ENCODE measurements around the gene HS3ST2.
"Not testable (repeated sequence)": the region's sequence is repeated elsewhere in the genome, so short reads cannot be mapped to it uniquely, and the experiment has no call there.

Gene HS3ST2

DNA sequence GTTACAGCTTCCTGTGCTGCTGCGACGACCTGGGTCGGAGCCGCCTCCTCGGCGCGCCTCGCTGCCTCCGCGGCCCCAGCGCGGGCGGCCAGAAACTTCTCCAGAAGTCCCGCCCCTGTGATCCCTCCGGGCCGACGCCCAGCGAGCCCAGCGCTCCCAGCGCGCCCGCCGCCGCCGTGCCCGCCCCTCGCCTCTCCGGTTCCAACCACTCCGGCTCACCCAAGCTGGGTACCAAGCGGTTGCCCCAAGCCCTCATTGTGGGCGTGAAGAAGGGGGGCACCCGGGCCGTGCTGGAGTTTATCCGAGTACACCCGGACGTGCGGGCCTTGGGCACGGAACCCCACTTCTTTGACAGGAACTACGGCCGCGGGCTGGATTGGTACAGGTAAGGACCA lies 746 bp downstream of the HS3ST2 start:
- DNase-seq, result no peak

DNA sequence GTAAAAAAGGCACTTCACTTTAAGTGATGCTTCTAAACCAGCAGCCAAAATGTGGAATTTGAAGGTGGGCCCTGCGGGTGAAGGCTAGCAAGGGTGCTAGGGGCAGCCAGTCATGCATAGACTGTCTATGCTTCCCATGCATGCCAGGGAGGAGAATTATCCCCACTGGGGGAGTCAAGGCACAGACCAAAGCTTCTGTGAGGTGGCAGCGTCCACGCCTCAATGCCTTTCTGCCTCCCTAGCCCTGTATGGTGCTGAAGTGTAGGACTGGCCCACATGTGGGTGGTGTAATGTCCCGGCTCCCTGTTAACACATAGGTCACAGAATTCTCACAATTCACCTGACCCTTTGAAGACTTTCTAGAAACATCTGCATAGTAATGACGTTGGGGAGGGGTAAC lies 1.9 kb downstream of the HS3ST2 start:
- no peak for DNase-seq

DNA sequence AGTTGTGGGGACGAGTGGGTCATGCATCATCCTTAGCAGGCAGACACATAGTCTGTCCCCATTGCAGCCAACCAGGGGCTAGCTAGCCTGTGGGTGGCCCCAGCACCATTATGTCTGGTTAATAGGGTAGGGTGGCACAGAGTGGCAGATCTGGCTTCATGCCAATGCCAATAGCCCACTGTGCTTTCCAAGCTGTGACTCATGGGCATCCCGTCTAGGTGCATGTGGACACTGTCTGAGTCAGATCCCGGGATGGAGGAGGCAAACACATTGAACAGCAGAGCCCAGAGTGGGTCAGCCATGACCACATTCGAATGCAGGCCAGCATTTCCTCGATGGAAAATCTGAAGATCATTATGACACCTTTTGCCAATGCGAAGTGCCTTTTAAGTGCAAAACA lies 2.5 kb downstream of the HS3ST2 start:
- DNase-seq, result no peak

DNA sequence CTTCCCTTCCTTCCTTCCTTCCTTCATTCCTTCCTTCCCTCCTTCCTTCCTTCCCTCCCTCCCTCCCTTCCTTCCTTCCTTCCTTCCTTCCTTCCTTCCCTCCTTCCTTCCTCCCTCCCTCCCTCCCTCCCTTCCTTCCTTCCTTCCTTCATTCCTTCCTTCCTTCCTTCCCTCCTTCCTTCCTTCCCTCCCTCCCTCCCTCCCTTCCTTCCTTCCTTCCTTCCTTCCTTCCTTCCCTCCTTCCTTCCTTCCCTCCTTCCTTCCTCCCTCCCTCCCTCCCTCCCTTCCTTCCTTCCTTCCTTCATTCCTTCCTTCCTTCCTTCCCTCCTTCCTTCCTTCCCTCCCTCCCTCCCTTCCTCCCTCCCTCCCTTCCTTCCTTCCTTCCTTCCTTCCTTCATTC lies 4.8 kb downstream of the HS3ST2 start:
- DNase-seq, result not testable (repeated sequence)

DNA sequence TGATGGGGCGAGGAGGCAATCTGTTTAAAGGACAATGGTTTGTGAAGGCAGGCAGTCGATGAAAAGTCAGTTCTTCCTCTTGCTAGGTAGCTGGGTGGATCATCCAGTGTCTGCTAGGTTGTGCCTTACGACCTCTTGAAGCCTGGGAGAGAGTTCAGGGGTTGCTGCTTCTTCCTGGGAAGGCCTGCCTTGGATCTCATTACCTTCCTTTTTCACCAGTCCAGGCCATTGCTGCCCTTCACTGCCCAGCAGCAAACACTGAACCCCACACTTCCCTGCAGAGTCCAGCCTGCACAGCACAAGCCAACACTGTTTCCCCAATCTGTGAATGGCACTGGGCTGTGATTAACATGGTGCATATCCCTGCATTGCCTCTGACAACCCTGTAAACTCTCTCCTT lies 24.7 kb downstream of the HS3ST2 start:
- DNase-seq, result no peak

DNA sequence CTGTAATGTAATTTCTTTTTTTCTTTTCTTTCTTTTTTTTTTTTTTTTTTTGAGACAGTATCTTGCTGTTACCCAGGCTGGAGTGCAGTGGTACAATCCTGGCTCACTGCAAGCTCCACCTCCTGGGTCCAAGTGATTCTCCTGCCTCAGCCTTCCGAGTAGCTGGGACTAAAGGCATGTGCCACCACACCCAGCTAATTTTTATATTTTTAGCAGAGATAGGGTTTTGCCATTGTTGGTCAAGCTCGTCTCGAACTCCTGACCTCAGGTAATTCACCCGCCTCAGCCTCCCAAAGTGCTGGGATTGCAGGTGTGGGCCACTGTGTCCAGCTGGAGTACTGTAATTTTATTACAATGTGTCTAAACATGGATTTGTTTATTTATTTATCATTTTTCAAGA lies 28.1 kb downstream of the HS3ST2 start:
- DNase-seq, result not testable (repeated sequence)

DNA sequence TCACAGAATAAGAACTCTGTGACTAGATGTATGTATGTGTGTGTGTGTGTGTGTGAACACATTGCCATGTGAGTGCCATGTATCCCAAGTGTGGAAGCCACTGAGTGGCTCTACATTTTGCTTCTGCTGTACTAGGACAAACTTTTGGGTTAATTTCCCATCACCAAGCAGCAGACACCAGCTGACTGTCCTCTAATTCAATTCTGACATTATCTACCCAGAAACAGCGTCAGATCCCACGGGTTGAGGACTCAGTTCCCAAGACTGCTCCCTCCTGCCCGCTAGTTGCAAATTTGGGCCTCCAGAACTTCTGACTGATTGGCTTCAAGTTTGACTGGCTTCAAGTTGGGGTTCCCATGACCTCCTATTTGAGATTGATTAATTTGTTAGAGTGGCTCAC lies 29.2 kb downstream of the HS3ST2 start:
- DNase-seq, result no peak

DNA sequence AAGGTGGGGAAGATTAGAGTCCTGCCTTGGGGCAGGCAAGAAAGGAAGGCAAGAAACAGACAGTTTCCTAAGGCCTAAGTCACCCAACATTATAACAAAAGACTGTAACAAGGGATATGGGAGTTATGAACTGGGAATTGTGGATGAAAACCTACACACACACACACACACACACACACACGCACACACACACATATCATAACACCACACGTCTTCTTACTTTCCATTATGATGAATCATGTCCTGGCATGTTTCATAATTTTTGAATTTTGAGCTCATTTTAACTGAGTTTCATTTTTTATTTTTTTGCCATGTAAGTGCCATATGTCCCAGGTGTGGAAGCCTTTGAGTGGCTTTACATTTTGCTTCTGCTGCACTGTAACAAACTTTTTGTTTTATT lies 29.9 kb downstream of the HS3ST2 start:
- no peak for DNase-seq

DNA sequence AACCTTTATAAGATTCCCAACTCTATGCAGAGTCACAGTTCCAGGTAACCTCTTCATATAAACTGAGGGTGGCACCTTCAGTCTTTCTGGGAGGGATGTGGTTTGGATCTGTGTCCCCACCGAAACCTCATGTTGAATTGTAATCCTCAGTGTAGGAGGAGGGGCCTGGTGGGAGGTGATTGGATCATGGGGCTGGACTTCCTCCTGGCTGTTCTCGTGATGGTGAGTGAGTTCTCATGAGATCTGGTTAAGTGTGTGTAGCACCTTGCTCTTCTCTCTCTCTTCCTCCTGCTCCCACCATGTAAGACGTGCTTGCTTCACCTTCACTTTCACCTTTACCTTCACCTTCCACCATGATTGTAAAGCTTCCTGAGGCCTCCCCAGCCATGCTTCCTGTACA lies 30.5 kb downstream of the HS3ST2 start:
- no peak for DNase-seq

DNA sequence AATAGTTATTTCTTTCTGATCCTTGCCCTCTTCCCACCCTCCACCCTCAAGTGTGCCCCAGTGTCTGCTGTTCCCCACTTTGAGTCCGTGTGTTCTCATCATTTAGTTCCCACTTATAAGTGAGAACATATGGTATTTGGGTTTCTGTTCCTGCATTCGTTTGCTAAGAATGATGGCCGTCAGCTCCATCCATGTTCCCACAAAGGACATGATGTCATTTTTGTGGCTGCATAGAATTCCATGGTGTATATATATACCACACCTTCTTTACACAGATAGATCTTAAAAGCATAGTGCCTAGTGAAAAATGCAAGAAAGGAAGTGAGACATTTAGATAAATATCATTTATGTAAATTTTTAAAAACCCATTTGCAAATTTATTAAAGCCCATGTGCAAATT lies 33.1 kb downstream of the HS3ST2 start:
- DNase-seq, result no peak

DNA sequence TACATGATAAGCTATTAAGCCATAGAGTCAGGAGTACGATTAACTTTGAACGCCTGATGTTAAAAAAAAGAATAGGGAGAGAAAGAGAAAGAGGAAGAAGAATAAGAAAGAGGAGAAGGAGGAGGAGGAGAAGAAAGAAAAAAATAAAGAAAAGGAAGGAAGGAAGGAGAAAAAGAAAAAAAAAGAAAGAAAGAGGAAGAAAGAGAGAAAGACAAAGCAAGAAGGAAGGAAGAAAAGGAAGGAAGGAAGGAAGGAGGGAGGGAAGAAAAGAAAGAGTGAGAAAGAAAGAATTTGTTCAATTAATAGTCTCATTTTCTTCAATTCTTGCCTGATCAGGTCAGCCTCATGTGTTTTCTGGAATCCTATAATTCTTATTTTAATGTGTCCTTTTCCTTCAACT lies 33.7 kb downstream of the HS3ST2 start:
- no peak for DNase-seq

DNA sequence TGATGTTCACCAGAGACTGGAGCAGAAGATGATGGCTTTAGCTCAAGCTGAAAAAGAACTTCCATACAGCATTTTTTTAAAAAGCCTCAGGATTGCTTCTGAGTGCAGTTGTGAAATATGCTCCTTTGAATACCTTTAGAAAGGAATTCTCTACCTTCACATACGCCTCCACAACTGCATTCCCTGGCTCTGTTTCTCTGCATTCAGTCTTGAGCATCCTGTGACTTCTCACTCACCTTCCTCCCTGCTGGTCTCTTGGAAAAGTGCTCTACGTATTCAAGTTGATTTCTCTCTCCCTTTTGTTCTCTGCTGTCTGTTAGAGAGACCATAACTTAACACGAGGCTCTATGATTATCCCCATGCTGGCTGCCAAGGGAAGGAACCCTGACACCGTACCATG lies 34.5 kb downstream of the HS3ST2 start:
- DNase-seq, result no peak

DNA sequence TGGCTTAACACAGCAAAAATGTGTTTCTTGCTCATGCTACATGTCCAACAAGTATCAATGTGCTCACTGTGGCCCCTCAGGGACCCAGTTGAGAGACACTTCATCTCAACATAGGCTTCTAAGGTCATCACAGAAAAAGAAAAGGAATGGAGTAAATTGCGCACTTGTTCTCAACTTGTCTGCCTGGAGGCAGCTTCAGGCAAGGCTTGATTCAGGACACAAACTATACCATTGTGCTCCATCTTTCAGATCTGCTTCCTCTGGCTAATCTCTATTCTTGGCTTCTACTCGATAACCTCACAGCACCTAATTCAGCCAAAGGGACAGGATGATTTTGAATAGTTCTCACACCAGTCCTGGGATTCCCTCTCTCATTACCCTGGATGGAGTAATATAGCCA lies 35.6 kb downstream of the HS3ST2 start:
- DNase-seq, result no peak

DNA sequence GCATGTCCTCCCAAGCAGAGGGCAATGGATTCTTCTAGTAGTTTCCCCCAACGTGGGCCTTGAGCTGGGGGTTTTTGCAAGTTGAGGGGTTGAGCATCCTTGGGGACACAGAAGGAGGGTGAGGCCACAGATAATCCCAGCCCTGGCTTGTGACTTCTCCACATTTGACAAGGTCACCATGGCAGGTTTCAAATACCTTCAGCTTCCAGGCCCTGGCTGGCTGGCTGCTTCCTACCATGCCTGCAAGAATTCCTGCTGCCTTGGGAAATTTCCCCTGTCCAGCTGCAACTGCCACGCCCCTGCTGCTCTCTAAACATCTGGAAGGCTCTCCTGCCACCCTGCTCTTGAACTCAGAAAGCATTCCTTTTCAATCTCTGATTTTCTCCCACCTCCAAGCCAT lies 41.3 kb downstream of the HS3ST2 start:
- no peak for DNase-seq

DNA sequence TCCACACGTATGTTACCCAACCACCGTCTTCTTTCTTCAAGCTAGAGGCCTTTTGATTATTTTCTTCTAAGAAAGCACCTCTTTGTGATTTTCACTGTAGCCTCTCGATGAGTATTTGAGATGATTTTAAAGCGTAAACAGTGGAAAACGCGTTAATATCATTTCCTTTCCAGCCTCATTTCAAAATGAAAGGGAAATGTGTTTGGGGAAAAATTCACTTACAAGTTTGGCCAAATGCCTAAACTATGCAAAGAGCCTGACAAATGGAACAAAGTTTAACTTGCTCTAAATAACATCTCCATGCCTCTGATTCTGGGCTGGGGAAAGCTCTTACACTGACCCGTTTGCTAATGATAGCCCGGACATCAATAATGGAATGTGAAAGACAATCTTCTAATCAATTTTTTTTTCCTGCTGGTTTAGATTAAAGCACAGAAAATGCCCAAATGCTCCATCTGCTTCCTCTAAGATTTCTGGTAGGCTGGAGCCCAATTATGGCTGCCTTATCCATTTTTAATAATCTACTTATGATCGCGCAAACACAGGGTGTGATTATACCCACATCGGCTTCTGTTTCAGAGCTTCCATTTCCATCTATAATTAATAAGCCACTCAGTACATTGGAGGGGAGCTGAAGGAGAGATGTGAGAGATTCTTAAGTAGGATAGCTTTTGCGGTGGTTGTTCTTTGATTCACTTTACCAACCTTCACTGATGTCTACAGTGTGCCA lies 43.5 kb downstream of the HS3ST2 start:
- DNase-seq, result no peak

DNA sequence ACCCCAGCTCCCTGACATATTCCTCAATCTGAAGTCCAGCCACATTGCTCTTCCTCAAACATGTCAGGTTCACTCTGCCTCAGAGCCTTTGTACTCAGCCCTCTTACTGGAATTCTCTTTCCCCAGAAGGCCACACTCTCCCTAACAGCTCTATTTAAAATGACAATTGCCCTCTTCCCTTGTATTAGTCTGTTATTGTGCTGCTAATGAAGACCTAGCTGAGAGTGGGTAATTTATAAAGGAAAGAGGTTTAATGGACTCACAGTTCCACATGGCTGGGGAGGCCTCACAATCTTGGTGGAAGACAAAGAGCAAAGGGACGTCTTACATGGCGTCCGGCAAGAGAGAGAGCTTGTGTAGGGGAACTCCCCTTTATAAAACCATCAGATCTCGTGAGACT lies 46.0 kb downstream of the HS3ST2 start:
- no peak for DNase-seq

DNA sequence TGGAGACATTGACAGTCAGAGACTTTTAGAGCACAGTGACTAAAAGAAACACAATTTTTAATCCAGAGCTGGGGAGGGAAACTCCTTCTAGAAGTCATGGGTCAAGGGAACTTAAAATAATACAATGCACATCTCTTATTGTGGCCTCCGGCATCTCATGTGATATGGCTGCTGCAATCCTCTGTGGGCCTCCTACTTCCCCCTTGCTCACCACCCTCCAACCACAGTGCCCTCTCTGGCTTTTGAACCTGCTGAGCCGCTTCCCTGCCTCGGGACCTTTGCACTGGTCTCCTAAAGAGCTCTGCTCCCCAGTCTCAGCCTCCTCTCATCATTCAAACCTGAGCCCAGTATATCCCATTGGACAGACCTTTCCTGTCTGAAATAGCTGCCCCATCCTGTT lies 47.6 kb downstream of the HS3ST2 start:
- DNase-seq, result no peak

DNA sequence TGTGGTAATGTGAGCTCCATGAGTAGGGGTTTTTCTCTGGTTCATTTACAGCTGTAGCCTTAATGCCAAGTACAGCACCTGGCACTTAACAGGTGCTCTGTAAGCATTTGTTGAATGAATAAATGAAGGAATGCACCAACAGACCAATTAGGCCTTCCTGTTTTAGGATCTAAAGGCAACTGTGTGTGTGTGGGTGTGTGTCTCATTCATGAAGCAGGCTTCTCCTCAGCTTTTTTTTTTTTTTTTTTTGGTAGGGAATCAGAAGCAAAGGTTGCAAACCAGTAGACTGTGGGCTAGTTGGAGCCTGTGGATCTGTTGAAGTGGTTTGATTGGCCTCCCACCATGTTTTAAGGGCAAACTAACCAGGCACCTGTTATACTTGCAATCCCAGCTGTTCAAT lies 48.1 kb downstream of the HS3ST2 start:
- DNase-seq, result no peak

DNA sequence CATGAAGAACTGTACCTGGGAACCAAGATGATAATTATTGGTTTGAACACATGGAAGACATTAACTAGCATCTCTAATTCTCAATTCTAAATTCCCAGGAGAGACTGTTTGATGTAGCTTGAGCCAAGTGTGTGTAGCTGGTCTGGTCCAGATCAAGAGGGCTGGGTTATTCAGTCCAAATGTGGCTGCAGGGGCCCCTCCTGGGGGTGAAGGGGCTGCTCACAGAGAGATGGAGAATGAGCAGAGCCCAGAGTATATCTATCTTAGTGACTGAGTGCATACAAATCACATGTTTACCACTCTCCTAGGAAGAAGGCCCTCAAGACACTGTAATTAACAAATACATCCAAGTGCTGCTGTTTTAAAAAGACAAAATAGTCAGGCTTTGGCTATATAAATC lies 50.4 kb downstream of the HS3ST2 start:
- no peak for DNase-seq

DNA sequence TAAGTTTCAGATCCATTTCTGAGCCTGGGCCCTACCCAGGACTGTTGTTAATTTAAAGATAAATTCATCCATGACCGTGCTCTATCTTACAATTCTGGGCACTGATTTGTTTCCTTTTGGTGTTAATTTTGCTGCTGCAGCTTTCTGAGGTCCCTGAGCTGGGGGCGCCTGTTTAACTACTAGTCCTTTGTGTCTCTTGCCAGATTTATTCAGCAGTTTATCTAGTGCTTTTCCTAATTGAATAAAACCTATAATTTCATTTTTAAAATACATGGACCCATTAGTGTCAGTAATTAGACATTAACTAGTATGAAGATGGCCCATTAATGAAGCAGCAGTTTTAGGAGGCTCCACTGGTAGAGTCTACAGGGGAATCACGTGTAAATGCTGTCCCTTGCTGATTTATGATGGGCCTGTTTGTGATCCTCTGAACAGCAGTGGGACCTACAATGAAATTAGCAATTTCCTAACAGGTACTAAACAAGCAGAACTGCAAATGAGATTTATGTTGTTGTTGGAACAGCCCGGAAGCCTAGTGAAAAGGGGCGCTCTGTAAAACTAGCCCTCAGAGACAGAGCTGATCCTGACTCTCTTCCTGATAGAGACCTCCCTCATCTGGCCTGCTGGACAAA lies 54.7 kb downstream of the HS3ST2 start:
- no peak for DNase-seq

DNA sequence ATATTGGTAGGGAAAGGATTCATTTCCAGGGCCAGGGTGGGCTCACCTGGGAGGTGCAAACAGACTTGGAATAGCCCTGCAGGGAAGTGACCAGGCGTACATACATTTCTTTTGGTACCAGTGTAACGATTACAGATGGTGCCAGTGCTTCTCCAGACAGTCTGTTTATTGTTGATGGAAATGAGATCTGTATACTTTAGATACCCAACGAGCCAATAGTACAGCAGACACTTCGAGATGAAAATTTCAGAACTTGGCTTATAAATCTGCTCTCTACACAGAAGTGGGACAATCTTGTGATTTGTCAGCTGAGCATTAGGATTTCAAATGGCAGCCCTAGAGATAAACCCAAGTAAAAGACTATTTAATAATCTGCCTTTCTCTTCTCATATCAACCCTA lies 57.9 kb downstream of the HS3ST2 start:
- no peak for DNase-seq

DNA sequence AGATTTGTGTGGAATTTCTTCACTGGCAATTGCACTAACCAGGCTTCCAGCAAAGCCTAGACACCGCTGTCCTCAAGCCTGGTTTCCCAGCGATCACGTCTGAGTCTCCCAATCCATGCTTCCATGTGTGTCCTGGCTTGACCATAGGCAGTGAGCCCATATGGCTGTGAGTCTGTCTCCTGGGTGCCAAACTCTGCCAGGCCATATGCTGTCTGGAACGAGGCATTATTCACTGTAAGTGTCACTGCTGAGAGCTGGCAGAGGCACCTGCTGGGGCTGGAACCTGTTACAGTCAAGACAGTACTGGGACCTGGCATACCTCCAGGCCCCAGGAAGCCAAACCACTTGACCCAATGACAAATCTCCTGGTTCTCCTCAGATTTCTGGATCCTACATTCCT lies 60.4 kb downstream of the HS3ST2 start:
- no peak for DNase-seq

DNA sequence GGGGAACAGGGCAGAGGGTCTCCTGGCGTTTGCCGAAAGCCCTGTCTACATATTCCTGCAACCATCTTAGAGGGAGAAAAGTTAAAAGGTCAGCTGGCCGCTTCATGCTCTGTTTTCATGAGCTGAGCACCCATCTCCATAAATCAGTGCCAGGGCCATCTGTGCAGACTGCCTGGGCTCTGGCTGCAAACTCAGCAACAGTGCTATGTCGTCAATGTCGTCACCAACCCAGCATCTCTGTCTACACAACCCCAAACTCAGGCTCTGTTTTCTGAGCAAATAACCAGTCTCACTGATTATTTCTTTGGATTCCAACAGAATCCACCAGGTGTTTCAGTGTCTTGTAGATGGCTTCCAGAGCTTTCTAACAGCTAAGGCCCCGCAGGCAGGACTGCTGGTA lies 65.0 kb downstream of the HS3ST2 start:
- no peak for DNase-seq

DNA sequence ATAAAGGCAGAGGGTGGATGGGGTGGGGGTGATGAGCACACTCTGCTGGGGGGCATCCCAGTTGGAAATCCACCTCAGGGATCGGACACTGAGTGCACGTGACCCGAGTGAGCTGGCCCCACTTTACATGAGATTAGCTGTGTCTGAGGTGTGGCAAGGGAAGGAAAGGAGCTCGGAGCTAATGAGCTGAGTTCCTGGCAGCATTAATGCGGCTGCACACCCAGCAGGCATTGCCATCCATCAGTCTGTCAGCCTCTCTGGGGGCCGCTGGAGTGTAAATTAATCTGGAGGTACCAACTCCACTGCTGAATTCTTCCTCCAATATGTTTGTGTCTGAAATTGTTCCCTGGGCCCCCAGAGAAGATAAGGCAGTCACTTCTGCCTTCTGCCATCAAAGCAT lies 65.5 kb downstream of the HS3ST2 start:
- no peak for DNase-seq

DNA sequence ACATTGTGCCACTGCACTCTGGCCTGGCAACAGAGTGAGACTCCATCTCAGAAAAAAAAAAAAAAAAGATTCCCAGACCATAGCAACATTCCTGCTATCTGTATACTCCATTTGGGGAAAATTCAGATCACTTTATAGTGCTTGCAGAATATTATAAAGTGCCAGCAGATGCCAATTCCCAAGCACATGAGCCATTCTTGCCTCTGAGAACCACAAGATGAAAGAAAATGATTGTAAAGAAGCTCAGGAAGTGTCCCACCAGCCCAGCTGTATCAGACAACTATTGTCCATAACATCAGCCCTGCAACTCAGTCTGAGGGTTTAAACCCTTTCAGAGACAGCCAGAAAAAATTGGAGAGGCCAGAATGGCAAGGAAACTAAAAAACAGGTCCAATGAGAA lies 69.0 kb downstream of the HS3ST2 start:
- no peak for DNase-seq
